Ishikawa (cell line): Measurements from ENCODE around the gene FOXP4.

ENCODE experiments used
- CEBPB ChIP-seq: IDR thresholded peaks from 2 replicates; pipeline ENCODE4 v1.6.1; 2012
- CREB1 ChIP-seq: IDR thresholded peaks from 2 replicates; pipeline ENCODE4 v1.6.1; 2012; ENCODE audit warnings: low read depth
- EGR1 ChIP-seq: IDR thresholded peaks from 2 replicates; pipeline ENCODE4 v1.6.1; 2012
- RAD21 ChIP-seq: IDR thresholded peaks from 2 replicates; pipeline ENCODE4 v1.6.1; 2012; ENCODE audit warnings: low read depth
- REST ChIP-seq: IDR thresholded peaks from 2 replicates; pipeline ENCODE4 v1.6.1; 2012; ENCODE audit warnings: low read depth, mild to moderate bottlenecking
- TCF12 ChIP-seq: IDR thresholded peaks from 2 replicates; pipeline ENCODE4 v1.6.1; 2012; ENCODE audit warnings: low read depth
- TEAD4 ChIP-seq: IDR thresholded peaks from 2 replicates; pipeline ENCODE4 v1.6.1; 2012
- YY1 ChIP-seq: IDR thresholded peaks from 2 replicates; pipeline ENCODE4 v1.6.1; 2012; ENCODE audit warnings: low read depth
- TF ChIP-seq, protein P1 (sequence below): IDR thresholded peaks from 2 replicates; pipeline ENCODE4 v1.6.1; 2012

DNA sequence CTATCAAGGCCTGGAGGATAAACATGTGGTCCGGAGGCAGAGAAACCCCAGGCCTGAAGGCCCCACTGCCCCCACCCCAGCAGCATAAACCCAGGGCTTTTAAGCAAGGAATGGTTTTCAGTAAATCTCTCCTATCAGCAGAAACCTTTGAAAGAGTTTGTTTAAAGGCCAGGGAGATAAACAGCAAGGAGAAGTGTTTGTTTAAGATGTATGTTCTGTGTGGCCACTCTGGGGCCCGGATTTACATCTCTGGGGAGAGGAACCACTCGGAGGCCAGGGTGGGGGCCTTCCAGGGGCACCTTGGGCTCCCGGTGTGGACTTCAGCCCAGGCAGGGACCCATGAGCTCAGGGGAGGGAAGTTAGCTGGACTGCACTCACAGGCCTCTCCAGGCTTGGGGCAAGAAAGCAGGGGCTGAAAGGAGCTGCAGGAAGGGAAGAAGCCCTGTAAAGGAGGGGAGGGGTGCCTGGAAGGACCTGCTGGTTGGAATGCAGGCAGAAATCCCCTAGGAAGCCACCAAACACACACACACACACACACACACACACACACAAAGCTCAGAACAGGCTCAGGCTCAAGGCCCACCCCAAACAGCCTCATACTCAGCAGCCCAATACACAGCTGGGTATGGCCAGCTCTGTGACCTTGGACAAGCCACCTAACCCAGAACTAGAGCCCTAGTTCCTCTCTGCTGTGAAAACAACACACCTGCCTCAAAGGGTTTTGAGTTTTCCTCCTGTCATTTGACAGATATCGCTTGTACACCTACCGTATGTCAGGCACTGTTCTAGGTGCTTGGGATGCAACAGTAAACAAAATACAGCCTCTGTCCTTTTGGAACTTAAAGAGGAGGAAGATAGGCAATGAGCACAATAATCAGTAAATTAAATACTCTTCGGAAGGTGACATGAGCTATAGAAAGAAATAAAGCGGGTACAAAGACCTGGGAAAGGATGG lies 26.2 kb upstream of the FOXP4 start:
- TF ChIP-seq CEBPB (no peak), TEAD4 (no peak), YY1 (no peak), RAD21 (no peak), TCF12 (no peak), CREB1 (no peak), REST (no peak), EGR1 (no peak)
- TF ChIP-seq, protein P1, sequence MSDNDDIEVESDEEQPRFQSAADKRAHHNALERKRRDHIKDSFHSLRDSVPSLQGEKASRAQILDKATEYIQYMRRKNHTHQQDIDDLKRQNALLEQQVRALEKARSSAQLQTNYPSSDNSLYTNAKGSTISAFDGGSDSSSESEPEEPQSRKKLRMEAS: no peak
